ENCODE results near the gene TEKT5.
"Not testable (repeated sequence)": the region's sequence is repeated elsewhere in the genome, so short reads cannot be mapped to it uniquely, and the experiment has no call there.

The TEKT5 gene

DNA sequence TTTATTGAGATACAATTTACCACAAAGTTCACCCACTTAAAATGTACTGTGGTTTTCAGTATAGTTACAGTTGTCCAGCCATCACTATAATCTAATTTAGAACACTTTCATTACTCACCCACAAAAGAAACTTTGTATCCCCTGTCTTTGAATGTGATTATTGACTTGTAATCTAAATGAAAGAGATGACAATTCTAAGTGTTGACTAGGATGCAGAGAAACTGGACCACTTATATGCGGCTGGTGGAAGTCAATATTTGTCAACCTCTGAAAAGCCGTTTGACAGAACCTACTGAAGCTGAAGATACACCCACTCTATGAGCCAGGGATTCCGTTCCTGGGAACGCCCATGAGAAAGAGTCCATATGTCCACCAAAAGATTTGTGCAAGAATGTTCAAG is 36.8 kb downstream of the TEKT5 start:
- no peak for DNase-seq

DNA sequence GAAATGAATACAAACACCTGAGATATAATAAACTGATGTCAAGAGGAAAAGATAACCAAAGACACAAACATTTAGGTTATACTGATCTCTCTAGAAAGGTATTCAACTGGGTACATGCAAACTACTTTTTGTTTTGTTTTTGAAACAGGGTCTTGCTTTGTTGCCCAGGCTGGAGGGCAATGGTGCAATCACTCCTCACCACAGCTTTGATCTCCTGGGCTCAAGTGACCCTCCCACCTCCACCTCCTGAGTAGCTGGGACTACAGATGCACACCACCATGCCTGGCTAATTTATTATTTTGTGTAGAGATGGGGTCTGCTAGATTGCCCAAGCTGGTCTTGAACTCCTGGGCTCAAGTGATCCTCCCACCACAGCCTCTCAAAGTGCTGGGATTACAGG is 38.1 kb downstream of the TEKT5 start:
- no peak for DNase-seq

DNA sequence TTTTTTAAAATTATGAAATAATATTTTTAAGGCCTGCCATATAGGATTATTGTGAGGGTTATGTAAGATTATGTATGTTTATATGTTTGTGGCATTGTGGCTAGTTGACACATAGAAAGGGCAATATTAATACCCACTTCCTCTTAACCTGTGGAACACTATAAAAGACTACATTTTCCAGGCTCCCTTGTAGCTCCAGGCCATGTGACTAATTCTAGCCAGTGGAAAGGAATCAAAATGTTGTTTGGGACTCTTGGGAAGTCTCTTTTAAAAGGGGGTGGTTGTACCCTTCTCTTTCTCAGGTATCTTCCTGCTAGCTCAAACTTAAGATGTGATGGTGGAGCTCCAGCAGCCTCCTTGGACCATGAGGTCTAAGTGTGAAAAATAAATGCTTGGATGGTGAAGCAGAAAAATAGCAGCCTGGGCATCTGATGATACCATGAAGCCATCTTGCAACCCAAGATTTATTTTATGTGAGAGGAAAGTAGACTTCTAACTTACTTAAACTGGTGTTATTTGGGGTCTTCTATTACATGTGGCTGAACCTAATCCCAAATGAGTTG is 39.2 kb downstream of the TEKT5 start:
- DNase-seq: no peak

DNA sequence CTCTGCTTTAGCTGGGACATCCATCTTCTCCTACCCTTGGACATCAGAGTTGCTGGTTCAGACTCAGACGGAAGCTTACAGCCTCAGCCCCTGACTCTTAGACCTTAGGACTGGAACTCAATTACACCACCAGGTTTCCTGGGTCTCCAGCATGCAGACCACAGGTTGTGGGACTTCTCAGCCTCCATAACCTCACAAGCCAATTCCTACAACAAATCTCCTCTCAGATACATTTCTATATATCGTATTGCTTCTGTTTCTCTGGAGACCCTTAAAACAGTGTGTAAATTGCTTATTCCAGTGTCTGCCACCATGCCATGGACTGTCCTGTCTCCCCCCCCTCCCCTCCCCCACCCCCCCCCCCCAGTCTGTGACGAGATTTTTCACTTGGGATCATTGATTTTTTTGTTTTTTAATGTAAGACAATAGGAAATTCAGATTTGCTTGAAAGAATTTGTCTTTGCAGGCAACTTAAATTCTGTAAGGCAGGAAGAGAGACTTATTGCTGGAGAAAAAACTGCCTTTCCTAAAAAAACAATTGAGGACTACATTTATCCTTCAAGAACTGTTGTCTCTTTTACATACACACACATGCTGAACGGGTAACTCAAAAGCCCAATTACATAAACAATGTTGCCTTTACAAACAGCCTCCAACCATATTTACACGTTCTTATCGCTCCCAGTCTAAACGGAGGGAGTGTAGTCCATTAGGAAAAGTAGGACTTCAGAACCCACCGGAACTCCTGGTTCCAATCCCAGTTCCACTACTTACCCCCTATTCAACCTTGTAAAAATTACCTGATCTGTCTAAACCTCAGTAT is 39.9 kb downstream of the TEKT5 start:
- DNase-seq: no peak

DNA sequence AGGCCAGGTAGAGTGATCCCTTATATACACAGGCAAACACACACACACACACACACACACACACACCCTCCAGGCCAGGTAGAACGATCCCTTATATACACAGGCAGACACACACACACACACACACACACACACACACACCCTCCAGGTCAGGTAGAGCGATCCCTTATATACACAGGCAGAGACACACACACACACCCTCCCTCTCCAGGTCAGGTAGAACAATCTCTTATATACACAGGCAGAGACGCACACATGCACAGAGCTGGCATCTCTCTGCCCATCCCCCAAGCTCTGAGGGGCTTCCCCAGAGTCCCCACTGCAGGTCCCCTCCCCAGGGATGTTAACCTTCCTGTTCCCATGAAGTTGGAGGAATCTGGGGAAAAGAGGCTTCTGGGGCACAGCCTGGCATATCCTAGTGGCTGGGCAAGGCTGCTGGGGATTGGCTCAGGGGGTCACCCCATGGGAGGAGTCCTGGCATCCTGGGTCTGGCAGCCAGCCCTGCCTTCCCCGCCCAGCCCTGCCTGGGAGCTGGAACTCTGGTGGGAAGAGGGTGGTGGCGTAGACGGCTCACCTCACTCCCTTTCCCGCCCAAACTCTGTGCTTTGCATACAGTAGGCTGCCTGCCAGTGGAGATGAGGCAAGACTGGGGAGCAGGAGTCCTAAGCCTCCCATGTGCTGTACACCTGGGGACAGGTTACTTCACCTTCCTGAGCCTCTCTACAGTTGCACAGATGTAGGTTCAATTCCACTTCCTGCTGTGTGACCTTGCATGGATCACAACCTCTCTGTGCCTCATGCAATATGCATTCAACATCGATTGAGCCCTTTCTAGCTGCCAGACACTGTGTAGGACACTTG is 41.8 kb downstream of the TEKT5 start:
- DNase-seq: no peak

DNA sequence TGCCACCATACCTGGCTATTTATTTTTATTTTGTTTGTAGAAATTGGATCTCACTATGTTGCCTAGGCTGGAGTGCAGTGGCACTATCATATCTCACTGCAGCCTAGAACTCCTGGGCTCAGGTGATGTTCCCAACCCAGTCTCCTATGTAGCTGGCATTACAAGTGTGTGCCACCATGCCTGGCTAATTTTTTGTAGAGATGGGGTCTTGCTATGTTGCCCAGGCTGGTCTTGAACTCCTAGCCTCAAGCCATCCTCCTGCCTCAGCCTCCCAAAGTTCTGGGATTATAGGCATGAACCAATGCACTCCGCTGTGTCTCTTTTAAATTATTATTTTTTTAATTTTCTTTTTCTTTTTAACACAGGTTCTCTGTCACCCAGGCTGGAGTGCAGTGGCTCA is 45.6 kb downstream of the TEKT5 start:
- not testable (repeated sequence) for DNase-seq

DNA sequence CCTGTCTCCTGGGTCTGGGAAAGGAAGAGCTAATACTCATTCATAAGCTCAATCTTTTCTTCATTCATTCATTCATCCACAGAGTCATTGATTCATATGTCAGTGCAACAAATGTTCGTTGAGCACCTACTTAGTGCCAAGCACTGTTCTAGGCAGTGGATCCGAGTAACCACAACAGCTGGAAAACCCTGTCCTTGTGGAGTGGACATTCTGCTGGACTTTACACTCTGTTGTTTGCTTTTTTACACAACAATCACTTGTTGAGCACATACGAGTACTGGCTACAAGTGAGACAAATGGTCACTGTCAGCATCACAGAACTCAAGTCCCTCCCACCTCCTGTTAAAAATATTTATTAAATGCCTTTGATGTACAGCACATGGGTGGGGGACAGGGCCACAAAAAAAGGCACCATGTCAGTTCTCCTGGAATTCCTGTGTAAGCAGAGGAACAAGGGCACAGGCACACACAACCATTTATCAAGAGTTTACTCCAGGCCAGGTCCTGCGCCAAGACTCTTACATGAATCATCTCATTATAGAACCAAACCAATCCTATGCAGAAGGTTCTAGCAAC is 46.9 kb downstream of the TEKT5 start:
- no peak for DNase-seq

DNA sequence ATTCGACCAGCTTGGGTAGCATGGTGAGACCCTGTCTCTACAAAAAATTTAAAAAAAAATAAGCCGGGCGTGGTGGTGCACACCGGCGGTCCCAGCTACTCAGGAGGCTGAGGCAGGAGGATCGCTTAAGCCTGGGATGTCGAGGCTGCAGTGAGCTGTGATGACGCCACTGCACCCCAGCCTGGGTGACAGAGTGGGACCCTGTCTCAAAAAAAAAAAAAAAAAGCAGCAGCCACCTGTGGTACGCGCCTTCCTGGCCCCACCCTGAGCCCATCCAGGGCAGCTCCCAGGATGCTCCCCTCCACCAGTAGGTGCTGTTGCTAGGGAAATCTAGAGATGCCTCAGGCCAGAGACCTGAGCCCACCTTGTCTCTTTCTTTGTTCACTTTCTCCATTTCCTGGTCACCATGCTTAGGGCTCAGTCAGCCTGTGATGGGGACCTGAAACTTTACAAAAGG is 47.4 kb downstream of the TEKT5 start:
- no peak for DNase-seq

DNA sequence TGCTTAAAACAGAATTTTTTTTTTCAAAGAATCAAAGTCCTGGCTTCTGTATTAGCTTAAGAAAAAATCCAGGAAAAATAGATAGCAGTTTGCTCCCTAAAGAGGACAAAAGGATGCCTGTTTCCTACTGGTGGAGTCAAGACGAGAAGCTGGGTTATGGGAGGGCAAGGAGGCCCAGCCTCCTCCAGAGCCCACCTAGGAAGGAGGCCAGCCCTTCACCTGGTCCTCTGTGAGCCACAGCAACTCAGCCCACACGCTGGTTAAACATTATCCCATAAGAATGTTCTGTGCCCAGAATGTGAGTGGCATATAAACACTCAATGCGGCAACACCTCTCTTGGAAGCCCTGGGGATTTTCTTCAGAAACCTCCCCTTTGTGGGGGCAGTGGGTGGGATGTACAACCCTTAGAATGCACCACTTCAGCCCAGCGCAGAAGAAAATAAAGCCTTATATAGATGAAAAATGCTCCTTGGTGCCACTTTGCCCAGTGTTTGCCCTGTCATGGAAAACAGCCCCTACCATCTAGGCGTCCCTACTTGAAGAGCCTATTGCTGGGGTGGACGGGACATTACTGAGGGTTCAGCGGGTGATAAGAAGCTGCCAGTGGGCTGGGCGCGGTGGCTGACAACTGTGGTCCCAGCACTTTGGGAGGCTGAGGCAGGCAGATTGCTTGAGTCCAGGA is 48.0 kb downstream of the TEKT5 start:
- DNase-seq: no peak

DNA sequence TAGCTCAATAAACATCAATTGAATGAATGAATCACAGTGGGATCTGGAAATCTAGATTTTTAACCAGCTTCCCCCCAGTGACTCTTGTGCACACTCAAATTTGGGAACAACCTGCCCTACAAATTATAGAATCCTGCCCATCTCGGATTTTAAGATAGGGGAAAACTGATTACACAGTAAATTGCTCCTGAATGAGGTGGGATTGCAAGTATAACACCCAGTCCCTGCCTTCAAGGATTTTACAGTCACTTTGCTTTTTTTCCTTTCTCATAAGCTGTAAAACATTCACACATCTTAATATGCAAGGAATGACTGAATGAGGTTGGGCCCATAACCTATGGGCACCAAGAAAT is 48.5 kb downstream of the TEKT5 start:
- DNase-seq: no peak

DNA sequence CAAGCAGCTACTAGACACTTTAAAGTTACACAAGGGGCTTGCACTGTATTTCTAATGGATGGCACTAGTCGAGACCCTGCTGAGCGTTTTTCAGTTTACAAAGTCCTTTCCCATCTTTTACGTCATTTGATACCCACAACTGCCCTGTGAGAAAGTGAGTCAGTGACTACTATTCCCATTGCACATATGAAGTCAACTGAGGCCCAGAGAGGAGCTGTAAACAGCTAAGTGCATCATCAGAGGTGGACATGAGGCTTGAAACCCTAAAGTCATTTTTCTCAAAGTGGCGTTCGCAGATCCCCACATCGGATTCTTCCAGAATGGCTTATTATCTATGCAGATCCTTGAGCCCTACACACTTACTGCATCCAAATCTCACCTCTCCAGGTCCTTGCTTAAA is 50.6 kb downstream of the TEKT5 start:
- DNase-seq: no peak

DNA sequence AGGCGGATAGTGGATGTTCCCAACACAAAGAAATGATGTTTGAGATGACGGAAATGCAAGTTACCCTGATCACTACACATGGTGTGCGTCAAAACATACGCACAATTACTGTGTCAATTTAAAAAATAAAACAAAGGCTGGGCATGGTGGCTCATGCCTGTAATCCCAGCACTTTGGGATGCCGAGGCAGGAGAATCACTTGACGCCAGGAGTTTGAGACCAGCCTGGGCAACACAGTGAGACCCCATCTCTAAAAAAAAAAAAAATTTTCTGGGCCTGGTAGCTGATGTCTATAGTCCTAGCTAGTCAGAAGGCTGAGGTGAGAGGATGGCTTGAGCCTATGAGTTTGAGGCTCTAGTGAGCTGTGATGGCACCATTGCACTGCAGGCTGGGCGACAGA is 51.8 kb downstream of the TEKT5 start:
- no peak for DNase-seq

DNA sequence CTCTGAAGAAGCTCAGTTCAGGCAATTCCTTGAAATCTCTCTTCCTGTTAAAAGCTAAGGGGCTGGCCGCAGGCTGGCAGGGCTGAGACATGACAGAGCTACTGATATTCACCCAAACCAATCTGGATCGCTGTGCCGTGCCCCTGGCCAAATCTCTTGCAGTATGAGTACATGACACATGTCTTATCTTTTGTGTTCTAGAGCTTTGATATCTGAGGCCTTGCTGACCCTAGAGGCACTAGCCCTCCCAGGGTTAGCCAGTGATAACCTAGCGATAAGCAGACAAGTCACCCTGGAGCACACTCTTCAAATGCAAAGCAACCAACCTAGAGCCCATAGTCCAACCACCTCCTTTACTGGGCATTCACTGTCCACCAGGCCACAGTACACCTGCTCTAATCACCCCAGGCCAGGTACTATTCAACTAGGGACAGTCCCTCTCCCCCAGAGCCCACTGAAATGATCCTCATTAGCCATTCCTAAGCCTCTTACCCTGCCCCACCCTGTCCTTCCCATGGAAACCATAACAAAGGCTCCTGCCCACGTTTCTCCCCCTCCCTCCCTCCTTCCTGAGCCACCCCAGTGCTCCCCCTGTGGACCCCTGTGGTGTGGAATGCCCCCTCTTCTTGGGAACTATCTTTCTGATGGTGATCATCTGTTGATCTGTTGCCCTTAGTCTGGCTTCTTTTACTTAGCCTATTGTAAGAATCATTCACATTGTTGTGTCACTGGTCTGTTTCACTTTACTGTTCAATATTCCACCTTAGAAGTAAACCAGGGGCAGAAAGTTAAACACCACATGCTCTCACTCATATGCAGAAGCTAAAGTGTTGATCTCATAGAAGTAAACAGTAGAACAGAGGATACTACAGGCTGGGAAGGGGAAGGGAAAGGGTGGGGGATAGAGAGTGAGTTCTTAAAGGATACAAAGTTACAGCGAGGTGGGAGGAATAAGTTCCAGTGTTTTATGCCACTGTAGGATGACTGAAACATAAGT is 52.5 kb downstream of the TEKT5 start:
- DNase-seq: no peak

DNA sequence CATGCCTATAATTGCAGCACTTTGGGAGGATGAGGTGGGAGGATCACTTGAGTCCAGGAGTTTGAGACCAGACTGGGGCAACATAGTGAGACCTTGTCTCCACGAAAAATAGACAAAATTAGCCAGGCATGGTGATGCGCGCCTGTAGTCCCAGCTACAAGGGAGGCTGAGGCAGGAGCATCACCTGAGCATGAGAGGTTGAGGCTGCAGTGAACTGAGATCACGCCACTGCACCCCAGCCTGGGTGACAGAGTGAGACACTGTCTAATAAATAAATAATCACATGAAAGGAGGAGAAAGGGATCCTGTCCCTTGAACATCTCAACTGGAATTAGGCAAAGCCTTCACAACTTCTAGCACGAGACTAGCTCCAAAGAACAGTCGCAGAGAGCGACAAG is 53.2 kb downstream of the TEKT5 start:
- DNase-seq: no peak

DNA sequence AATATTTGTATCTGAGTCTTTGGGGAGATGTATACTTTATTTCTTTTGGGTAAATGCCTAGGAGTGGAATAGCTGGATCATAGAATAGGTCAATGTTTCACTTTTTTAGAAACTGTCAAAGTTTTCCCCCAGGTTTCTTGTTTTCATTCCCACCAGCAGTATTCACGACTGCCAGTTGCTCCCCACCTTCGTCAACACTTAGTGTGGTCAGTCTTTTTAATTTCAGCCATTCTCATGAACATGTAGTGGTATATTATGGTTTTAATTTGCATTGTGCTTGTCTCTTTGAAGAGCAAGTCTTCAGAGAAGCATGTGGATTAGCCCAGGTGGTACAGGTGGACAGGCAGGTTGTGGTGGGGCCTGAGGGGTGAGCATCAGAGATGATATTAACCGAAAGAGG is 53.8 kb downstream of the TEKT5 start:
- DNase-seq: no peak

DNA sequence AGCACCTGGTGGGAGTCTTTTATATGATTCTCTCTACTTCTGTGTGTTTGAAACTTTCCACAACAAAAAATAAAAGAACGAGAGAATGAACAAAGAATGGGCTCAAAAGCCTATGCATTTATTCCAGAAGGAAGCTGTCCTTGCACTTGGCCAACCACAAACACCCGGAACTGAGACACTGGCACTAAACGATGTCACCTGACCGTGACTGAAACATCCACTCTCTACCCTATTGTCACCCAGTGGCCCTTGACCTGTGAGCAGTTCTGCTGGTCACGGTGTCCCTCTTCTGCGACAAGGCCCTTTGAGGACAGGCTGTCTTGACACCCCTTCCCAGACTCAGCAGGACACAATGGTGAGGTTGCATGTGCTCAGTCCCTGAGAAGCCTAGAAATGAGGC is 56.6 kb downstream of the TEKT5 start:
- DNase-seq: no peak

DNA sequence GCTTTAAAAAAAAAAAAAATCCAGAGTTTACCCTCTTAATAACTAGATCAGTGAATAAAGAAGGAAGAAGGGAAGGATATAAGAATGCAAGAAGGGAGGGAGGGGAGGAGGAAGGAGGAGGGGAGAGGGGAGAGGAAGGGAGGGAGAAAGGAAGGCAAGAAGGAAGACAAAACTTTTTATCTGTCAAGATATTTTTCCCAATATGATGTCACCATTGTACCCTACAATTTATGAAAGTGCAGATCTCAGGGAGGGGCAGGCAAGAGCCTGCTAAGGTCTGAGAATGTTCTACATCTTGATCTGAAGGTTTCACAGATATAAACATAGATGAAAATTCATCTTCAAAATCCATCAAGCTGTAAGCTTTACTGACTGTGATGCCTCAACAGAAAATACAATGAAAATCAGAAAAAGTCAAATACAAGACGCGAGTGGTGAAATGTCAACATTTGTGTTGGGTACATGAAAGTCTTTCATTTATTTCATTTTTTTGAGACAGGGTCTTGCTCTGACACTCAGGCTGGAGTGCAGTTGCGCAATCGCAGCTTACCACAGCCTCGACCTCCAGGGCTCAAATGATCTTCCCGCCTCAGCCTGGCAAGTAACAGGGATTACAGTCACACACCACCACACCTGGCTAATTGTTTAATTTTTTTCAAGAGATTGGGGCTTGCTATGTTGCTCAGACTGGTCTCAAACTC is 57.2 kb downstream of the TEKT5 start:
- no peak for DNase-seq

DNA sequence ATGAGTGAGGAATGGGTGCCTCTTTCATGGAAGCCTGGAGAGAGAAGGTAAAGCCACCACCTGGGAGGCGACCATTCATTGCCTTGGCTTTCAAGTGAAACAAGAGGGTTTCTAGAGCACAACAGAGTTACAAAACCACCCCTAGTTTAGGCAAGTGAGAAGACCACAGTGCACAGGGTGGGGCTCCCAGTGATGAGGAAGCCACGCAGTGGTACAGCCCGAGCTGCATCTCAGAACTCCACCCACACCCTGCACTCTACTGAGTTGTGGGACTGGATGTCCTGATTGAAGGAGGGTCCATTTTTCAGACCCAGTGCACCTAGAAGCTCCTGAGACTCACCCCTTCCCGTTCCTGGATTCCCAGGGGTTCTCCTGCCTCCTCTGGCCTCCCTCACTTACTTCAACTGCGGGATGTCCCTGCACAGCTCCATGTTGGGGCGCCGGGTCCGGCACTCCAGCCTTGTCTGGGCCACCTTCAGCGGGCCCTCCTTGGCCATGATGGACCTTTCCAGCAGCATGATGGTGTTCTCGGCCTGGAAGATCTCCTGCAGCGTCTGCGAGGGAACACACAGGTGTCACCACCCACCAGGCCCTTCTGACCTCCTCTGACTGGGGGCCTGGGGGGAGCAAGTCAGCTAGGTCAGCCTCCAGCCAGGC is 59.2 kb downstream of the TEKT5 start:
- DNase-seq: no peak

DNA sequence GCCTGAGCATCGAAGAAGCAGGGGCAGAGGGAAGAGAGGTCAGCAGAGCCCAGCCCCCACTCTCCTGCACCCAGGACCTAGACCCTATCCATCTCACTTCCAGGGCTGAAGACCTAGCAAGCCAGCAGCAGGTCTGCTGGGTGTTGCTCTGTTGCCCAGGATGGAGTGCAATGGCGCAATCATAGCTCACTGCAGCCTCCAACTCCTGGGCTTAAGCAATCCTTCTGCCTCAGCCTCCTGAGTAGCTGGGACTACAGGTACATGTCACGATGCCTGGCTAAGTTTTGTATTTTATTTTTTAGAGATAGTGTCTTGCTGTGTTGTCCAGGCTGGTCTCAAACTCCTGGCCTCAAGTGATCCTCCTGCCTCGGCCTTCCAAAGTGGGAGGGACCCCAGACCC is 61.3 kb downstream of the TEKT5 start:
- not testable (repeated sequence) for DNase-seq

DNA sequence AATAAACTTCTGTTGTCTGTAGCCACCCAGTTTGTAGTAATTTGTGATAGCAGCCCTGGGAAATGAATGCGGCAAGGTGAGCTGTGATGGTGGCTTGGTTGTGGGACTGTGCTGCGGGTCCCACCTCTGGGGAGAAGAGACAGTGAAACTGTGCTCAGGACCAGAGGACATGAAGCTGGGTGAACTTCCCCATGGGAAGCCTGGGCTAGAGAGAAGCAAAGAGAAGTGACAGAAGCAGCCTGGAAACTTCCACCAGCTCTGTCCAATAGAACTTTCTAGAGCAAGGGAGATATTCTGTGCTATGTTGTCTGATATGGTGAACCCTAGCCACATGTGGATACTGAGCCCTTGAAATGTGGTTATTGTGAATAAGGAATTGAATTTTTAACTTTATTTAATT is 62.8 kb downstream of the TEKT5 start:
- no peak for DNase-seq

DNA sequence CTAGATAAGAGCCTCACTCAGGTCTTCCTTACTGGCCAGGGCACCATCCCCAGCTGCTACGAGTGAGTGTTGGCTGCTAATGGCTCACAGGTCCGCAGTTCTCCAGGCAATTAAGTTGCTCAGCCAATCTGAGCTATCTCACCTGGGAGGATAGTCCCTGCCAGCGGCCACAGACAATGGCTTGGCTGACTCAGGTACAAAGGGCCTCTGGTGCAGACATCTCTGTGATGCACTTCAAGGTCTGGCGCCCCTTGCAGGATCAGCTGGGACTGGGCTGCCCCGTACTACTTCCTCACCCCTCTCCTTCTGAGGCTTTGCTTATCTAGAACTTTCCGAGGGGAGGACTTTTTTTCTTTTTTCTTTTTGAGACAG is 65.2 kb downstream of the TEKT5 start:
- DNase-seq: no peak
